Measurements from ENCODE around the gene SCRN2.

Gene SCRN2

GRCh38 chr17:47871048-47871447, 30.0 kb upstream of the SCRN2 start:
- no peak for DNase-seq

GRCh38 chr17:47870056-47870455, 29.0 kb upstream of the SCRN2 start:
- DNase-seq = no peak

- no peak for DNase-seq
Observed at GRCh38 chr17:47869114-47869513, 28.0 kb upstream of the SCRN2 start.

- no peak for DNase-seq
Observed at GRCh38 chr17:47867813-47868533, 26.9 kb upstream of the SCRN2 start.

- no peak for DNase-seq
Observed at GRCh38 chr17:47866941-47867340, 25.9 kb upstream of the SCRN2 start.

- no peak for DNase-seq
Observed at GRCh38 chr17:47864791-47865216, 23.7 kb upstream of the SCRN2 start.

GRCh38 chr17:47862621-47863440, 21.8 kb upstream of the SCRN2 start:
- DNase-seq = no peak

GRCh38 chr17:47860386-47860785, 19.3 kb upstream of the SCRN2 start:
- no peak for DNase-seq

- DNase-seq = no peak
Observed at GRCh38 chr17:47857551-47858455, 16.7 kb upstream of the SCRN2 start.

- no peak for DNase-seq
Observed at GRCh38 chr17:47856830-47857229, 15.8 kb upstream of the SCRN2 start.

- DNase-seq = no peak
Observed at GRCh38 chr17:47855737-47856136, 14.7 kb upstream of the SCRN2 start.

- no peak for DNase-seq
Observed at GRCh38 chr17:47853616-47854015, 12.5 kb upstream of the SCRN2 start.

- no peak for DNase-seq
Observed at GRCh38 chr17:47852113-47852949, 11.3 kb upstream of the SCRN2 start.

GRCh38 chr17:47851764-47852112, 10.7 kb upstream of the SCRN2 start:
- DNase-seq = no peak

- peak; percentile 38 for DNase-seq
Observed at GRCh38 chr17:47850692-47851573, 9.9 kb upstream of the SCRN2 start, which contains the start of gene SP6. Gene SP6 (minus strand): TSS chr17:47851163. CDS start chr17:47848429, 2,734 bp downstream.

GRCh38 chr17:47850373-47850691, 9.3 kb upstream of the SCRN2 start:
- no peak for DNase-seq

GRCh38 chr17:47848198-47848513, 7.1 kb upstream of the SCRN2 start:
- no peak for DNase-seq

GRCh38 chr17:47847341-47848197, 6.5 kb upstream of the SCRN2 start:
- DNase-seq = no peak

GRCh38 chr17:47846716-47847340, 5.8 kb upstream of the SCRN2 start:
- DNase-seq = no peak

- DNase-seq = no peak
Observed at GRCh38 chr17:47845716-47846075, 4.6 kb upstream of the SCRN2 start.
